H1 (cell line): Measurements from ENCODE around the gene TCERG1L. TPM values are rescaled to one million over a fixed set of nuclear protein-coding genes. Genes with fewer than 3 reads are reported as not detected.

Experiments used
- CTCF ChIA-PET: fragments of 300-600 bp; sonication (Branson Sonifier 250); formaldehyde crosslinking; loops from one replicate; lab custom pipeline; 2021; ENCODE audit not compliant: partially characterized antibody; lab: Charles Lee
- POLR2A ChIA-PET: fragments of 300-600 bp; sonication (Branson Sonifier 250); formaldehyde crosslinking; loops from one replicate; lab custom pipeline; 2021; ENCODE audit warnings: inconsistent platforms; ENCODE audit not compliant: partially characterized antibody; lab: Charles Lee
- DNase-seq, 2 experiments: peaks; one replicate each; pipeline versions ENCODE4 v3.0.0 to v3.0.0-alpha.2; 2010 to 2022; ENCODE audit warnings: low spot score in 2 of 2, low read depth in 1 of 2, mixed read lengths in 1 of 2
- FAIRE-seq: peaks from 2 replicates; lab custom pipeline; 2011; peaks lifted over from hg19 to GRCh38; lab: Jason Lieb, UNC
- H2AFZ ChIP-seq: 2 replicates; pipeline ENCODE4 v1.8.1; 2012; ENCODE audit warnings: low read length, inconsistent platforms
- H2AK5ac ChIP-seq: 2 replicates; pipeline ENCODE4 v1.6.1; 2013; ENCODE audit warnings: low read depth, low read length
- H2BK120ac ChIP-seq: replicated peaks from 2 replicates; pipeline ENCODE3; 2013; ENCODE audit warnings: low read depth, low read length, inconsistent platforms
- H2BK12ac ChIP-seq: 2 replicates; pipeline ENCODE4 v1.6.1; 2013; ENCODE audit warnings: low read depth, low read length
- H2BK15ac ChIP-seq: 2 replicates; pipeline ENCODE4 v1.6.1; 2013; ENCODE audit warnings: low read length
- H2BK20ac ChIP-seq: 2 replicates; pipeline ENCODE4 v1.6.1; 2013; ENCODE audit warnings: low read length
- H2BK5ac ChIP-seq: 2 replicates; pipeline ENCODE4 v1.6.1; 2013; ENCODE audit warnings: low read depth, low read length
- H3K14ac ChIP-seq: 2 replicates; pipeline ENCODE4 v1.6.1; 2013; ENCODE audit warnings: inconsistent platforms; ENCODE audit not compliant: insufficient read length
- H3K18ac ChIP-seq: 2 replicates; pipeline ENCODE4 v1.6.1; 2013; ENCODE audit warnings: low read length; ENCODE audit errors: extremely low read depth
- H3K23ac ChIP-seq: 2 replicates; pipeline ENCODE4 v1.6.1; 2013; ENCODE audit warnings: inconsistent platforms; ENCODE audit not compliant: insufficient read length
- H3K23me2 ChIP-seq: 2 replicates; pipeline ENCODE4 v1.6.1; 2013; ENCODE audit warnings: low read depth, low read length
- H3K27ac ChIP-seq: 2 replicates; pipeline ENCODE4 v1.6.1; 2011; ENCODE audit warnings: low read depth, low read length, inconsistent platforms
- H3K27me3 ChIP-seq, 4 experiments: replicated peaks in 1 of 4; 1 replicate in 1 of 4; 2 replicates in 3 of 4; pipeline versions ENCODE4 v1.6.1 to v1.8.1; 2011 to 2013; ENCODE audit warnings: low read length in 3 of 4, mild to moderate bottlenecking in 3 of 4, inconsistent platforms in 2 of 4, mixed read lengths in 2 of 4, moderate library complexity in 1 of 4; ENCODE audit not compliant: control insufficient read depth in 3 of 4, insufficient read depth in 3 of 4; ENCODE audit errors: extremely low read depth in 1 of 4
- H3K36me3 ChIP-seq, 4 experiments: 2 replicates each; pipeline versions ENCODE4 v1.6.1 to v1.8.1; 2011 to 2013; ENCODE audit warnings: mild to moderate bottlenecking in 4 of 4, low read length in 3 of 4, moderate library complexity in 2 of 4, control low read depth in 1 of 4, inconsistent platforms in 1 of 4; ENCODE audit not compliant: insufficient read depth in 4 of 4, control insufficient read depth in 2 of 4
- H3K4ac ChIP-seq: replicated peaks from 2 replicates; pipeline ENCODE3; 2013; ENCODE audit warnings: low read length, low read depth, mixed read lengths, inconsistent platforms; ENCODE audit not compliant: insufficient read length
- H3K4me1 ChIP-seq, 4 experiments: replicated peaks in 1 of 4; 1 replicate in 1 of 4; 2 replicates in 3 of 4; pipeline versions ENCODE4 v1.6.1 to v1.8.1; 2011 to 2013; ENCODE audit warnings: low read length in 3 of 4, inconsistent platforms in 2 of 4, mixed read lengths in 1 of 4; ENCODE audit not compliant: insufficient read depth in 4 of 4, control insufficient read depth in 3 of 4
- H3K4me2 ChIP-seq, 2 experiments: 2 replicates each; pipeline versions ENCODE4 v1.6.1 to v1.8.1; 2011 to 2013; ENCODE audit warnings: low read depth in 2 of 2, low read length in 2 of 2, control low read depth in 1 of 2, inconsistent platforms in 1 of 2, mild to moderate bottlenecking in 1 of 2; ENCODE audit not compliant: insufficient read depth in 1 of 2
- H3K4me3 ChIP-seq, 4 experiments: fragments of 200-600, 300-600 bp in 1 of 4; sonication (generic), shearing (Covaris generic), sonication (Bioruptor Twin) in 1 of 4; 2 replicates each; pipeline versions ENCODE4 v1.5.1 to v1.8.1; 2011 to 2016; ENCODE audit warnings: low read length in 4 of 4, low read depth in 3 of 4, control low read depth in 2 of 4, inconsistent platforms in 2 of 4, mild to moderate bottlenecking in 2 of 4, mixed read lengths in 1 of 4, moderate library complexity in 1 of 4; ENCODE audit not compliant: insufficient read depth in 2 of 4; ENCODE audit errors: extremely low read depth in 1 of 4
- H3K56ac ChIP-seq: replicated peaks from 2 replicates; pipeline ENCODE3; 2013; ENCODE audit warnings: low read depth, mild to moderate bottlenecking, mixed read lengths, low read length, inconsistent platforms; ENCODE audit not compliant: insufficient read length
- H3K79me1 ChIP-seq: 2 replicates; pipeline ENCODE4 v1.6.1; 2013; ENCODE audit warnings: low read depth, low read length, control low read depth
- H3K79me2 ChIP-seq, 2 experiments: 2 replicates each; pipeline versions ENCODE4 v1.6.1 to v1.8.1; 2012 to 2013; ENCODE audit warnings: low read length in 2 of 2, mild to moderate bottlenecking in 2 of 2, inconsistent platforms in 1 of 2; ENCODE audit not compliant: insufficient read depth in 2 of 2, control insufficient read depth in 1 of 2
- H3K9ac ChIP-seq, 4 experiments: replicated peaks in 1 of 4; 1 replicate in 1 of 4; 2 replicates in 3 of 4; pipeline versions ENCODE4 v1.6.1 to v1.8.1; 2011 to 2013; ENCODE audit warnings: low read depth in 3 of 4, low read length in 3 of 4, control low read depth in 2 of 4, mild to moderate bottlenecking in 2 of 4, moderate library complexity in 2 of 4, inconsistent platforms in 1 of 4; ENCODE audit errors: extremely low read depth in 1 of 4
- H3K9me3 ChIP-seq, 2 experiments: 2 replicates each; pipeline versions ENCODE4 v1.6.1 to v1.8.1; 2012 to 2013; ENCODE audit warnings: mild to moderate bottlenecking in 2 of 2, moderate library complexity in 2 of 2, control low read depth in 1 of 2, inconsistent platforms in 1 of 2, low read depth in 1 of 2, low read length in 1 of 2, mixed read lengths in 1 of 2; ENCODE audit not compliant: insufficient read depth in 2 of 2
- H4K20me1 ChIP-seq, 2 experiments: replicated peaks in 1 of 2; 2 replicates each; pipeline versions ENCODE3 to v1.8.1; 2011 to 2013; ENCODE audit warnings: inconsistent platforms in 2 of 2, low read length in 2 of 2, mild to moderate bottlenecking in 1 of 2; ENCODE audit not compliant: insufficient read depth in 2 of 2, control insufficient read depth in 1 of 2
- H4K5ac ChIP-seq: 2 replicates; pipeline ENCODE4 v1.6.1; 2013; ENCODE audit warnings: low read length, low read depth, mixed read lengths, inconsistent platforms; ENCODE audit not compliant: insufficient read length
- H4K8ac ChIP-seq: 2 replicates; pipeline ENCODE4 v1.8.0; 2013; ENCODE audit warnings: mild to moderate bottlenecking, moderate library complexity, low read length, inconsistent platforms; ENCODE audit not compliant: insufficient read depth; ENCODE audit errors: extremely low read depth
- H4K91ac ChIP-seq: replicated peaks from 2 replicates; pipeline ENCODE3; 2013; ENCODE audit warnings: low read length, mixed read lengths, inconsistent platforms; ENCODE audit not compliant: insufficient read length
- ASH2L ChIP-seq: fragments of 200-600, 300-600 bp; sonication (generic); IDR thresholded peaks from one replicate; pipeline ENCODE4 v1.7.1; 2017; ENCODE audit warnings: low read length
- BRCA1 ChIP-seq: IDR thresholded peaks from 2 replicates; pipeline ENCODE4 v1.6.1; 2012; ENCODE audit warnings: low read depth, low read length, improper control_type of control experiment
- CHD1 ChIP-seq: IDR thresholded peaks from 2 replicates; pipeline ENCODE4 v1.6.1; 2012; ENCODE audit warnings: low read depth, low read length, improper control_type of control experiment
- EGR1 ChIP-seq: IDR thresholded peaks from 2 replicates; pipeline ENCODE4 v1.6.1; 2011; ENCODE audit warnings: low read depth, low read length, borderline replicate concordance
- GTF2F1 ChIP-seq: IDR thresholded peaks from 2 replicates; pipeline ENCODE4 v1.6.1; 2012; ENCODE audit warnings: low read depth, low read length, improper control_type of control experiment, borderline replicate concordance
- HDAC2 ChIP-seq, 2 experiments: fragments of 300-600 bp in 1 of 2; sonication (generic) in 1 of 2; IDR thresholded peaks; 2 replicates each; pipeline ENCODE4 v1.6.1; 2011 to 2012; ENCODE audit warnings: low read depth in 2 of 2, low read length in 2 of 2, mild to moderate bottlenecking in 2 of 2, moderate library complexity in 2 of 2, borderline replicate concordance in 1 of 2, inconsistent platforms in 1 of 2
- HDAC6 ChIP-seq: IDR thresholded peaks from one replicate; pipeline ENCODE4 v1.7.1; 2012; ENCODE audit warnings: low read depth, mild to moderate bottlenecking, inconsistent platforms, low read length, moderate library complexity
- KDM4A ChIP-seq: IDR thresholded peaks from one replicate; pipeline ENCODE4 v1.7.1; 2012; ENCODE audit warnings: low read depth, mild to moderate bottlenecking, moderate library complexity, low read length, inconsistent platforms; ENCODE audit not compliant: severe bottlenecking
- MAFK ChIP-seq: IDR thresholded peaks from 2 replicates; pipeline ENCODE4 v1.6.1; 2012; ENCODE audit warnings: low read depth, mild to moderate bottlenecking, improper control_type of control experiment, low read length
- POLR2A ChIP-seq, 2 experiments: IDR thresholded peaks; 1 replicate in 1 of 2; 2 replicates in 1 of 2; pipeline ENCODE4 v1.6.1; 2011; ENCODE audit warnings: low read depth in 2 of 2, low read length in 2 of 2, mild to moderate bottlenecking in 2 of 2; ENCODE audit errors: control extremely low read depth in 1 of 2
- POLR2AphosphoS5 ChIP-seq: IDR thresholded peaks from 2 replicates; pipeline ENCODE4 v1.6.1; 2011; ENCODE audit warnings: low read depth, low read length
- RBBP5 ChIP-seq: IDR thresholded peaks from 2 replicates; pipeline ENCODE4 v1.7.1; 2012; ENCODE audit warnings: low read depth, mild to moderate bottlenecking, inconsistent platforms, low read length, moderate library complexity, borderline replicate concordance
- RNF2 ChIP-seq: fragments of 200-900, 300-1000 bp; sonication (generic); IDR thresholded peaks from 2 replicates; pipeline ENCODE4 v1.7.1; 2016; ENCODE audit warnings: borderline replicate concordance, low read depth, mild to moderate bottlenecking, antibody characterized with exemption, low read length; ENCODE audit not compliant: poor library complexity, severe bottlenecking; ENCODE audit errors: missing control alignments
- TAF1 ChIP-seq: IDR thresholded peaks from 2 replicates; pipeline ENCODE4 v1.6.1; 2011; ENCODE audit warnings: mild to moderate bottlenecking, low read depth, low read length
- YY1 ChIP-seq: IDR thresholded peaks from 2 replicates; pipeline ENCODE4 v1.6.1; 2011; ENCODE audit warnings: low read depth, mild to moderate bottlenecking, low read length
- WGBS, 2 experiments: shearing (Covaris generic) in 1 of 2; methylation state at CpG; one replicate each; pipeline versions ENCODE4 v1.1.6 to v1.1.7; 2013 to 2015; ENCODE audit warnings: low lambda C conversion rate in 2 of 2, mixed read lengths in 2 of 2, inconsistent platforms in 1 of 2, low coverage in 1 of 2, missing lambda C conversion rate in 1 of 2; ENCODE audit not compliant: insufficient replicate concordance in 2 of 2, insufficient coverage in 1 of 2, insufficient read length in 1 of 2; ENCODE audit errors: extremely low coverage in 1 of 2, missing lambda C conversion rate in 1 of 2; 5-methylcytosine and 5-hydroxymethylcytosine counted together
- polyA plus RNA-seq, 7 experiments: library from polyadenylated mRNA; depleted of rRNA in 3 of 7; stranded (reverse) in 5 of 7; unstranded in 2 of 7; fragments of >200 nt in 5 of 7; fragments of 200-250 nt in 2 of 7; gene quantifications; 1 replicate in 5 of 7; 2 replicates in 1 of 7; 4 replicates in 1 of 7; pipeline versions ENCODE4 v1.2.1 to v1.2.3, GENCODE V29; 2011 to 2013; ENCODE audit warnings: missing spikeins in 2 of 7, mixed read lengths in 2 of 7
- total RNA-seq: library from RNA; stranded (reverse); fragmentation: NEBNext Ultra II Directional; extraction: Animal tissue kit (Norgen Biotek cat#: 25700); gene quantifications from 2 replicates; pipeline ENCODE4 v1.2.1, GENCODE V29; 2021

TCERG1L gene
- total and polyA plus RNA-seq, 2 of the 8 experiments (the other 6 are each of a cell fraction or from before 2014, with no cell fraction given) = 3.9 to 6.9 TPM

DNA sequence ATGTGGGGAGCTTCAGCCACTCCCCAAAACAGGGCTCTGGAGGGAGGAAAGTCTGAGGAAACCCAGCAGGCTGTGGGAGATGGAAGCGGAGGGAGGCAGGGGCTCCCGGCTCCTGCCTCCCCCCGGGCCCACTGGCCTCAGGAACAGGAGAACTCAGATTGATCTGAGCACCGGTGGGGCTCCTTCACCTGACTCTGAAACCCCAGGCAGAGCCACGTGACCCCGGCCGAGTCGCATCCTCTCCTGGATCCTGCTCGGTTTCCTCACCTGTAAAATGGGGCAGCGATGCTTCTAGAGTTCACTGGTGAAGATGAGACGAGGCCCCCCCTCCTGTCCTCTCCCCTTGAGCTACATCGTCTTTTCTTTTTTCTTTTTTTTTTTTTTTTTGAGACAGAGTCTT, 33.6 kb downstream of the TCERG1L start:
- Histone ChIP-seq H4K5ac (no peak overlapping the region), H2BK12ac (no peak overlapping the region), H3K4me3 (no peak overlapping the region), H3K36me3 (no peaks in the 10 kb centered on the region), H3K9ac (no peak overlapping the region), H3K27me3 (no peaks in the 10 kb centered on the region), H2BK15ac (no peak overlapping the region), H3K4me1 (no peaks in the 10 kb centered on the region; a peak in 2 of 7 replicates), H3K23me2 (no peaks in the 10 kb centered on the region), H2AK5ac (no peak overlapping the region), H4K8ac (no peak overlapping the region), H3K23ac (no peak overlapping the region), H3K9me3 (no peaks in the 10 kb centered on the region), H3K18ac (no peak overlapping the region), H3K79me2 (no peaks in the 10 kb centered on the region), H3K56ac (no peak overlapping the region), H2BK120ac (no peak overlapping the region), H3K27ac (no peak overlapping the region), H3K79me1 (no peaks in the 10 kb centered on the region), H3K4ac (no peak overlapping the region), H2BK5ac (no peak overlapping the region), H3K4me2 (no peak overlapping the region), H2BK20ac (no peak overlapping the region), H4K20me1 (no peaks in the 10 kb centered on the region), H2AFZ (no peak overlapping the region), H3K14ac (no peak overlapping the region), H4K91ac (no peak overlapping the region)
- DNase-seq (no peak), FAIRE-seq (no peak)
- CTCF ChIA-PET = interaction anchor here (0.7 to 1.1 kb wide), 3 partner anchors 176 to 278 kb away, joined by 3 to 4 read pairs (median 3); no protein-coding TSS in a partner anchor
- WGBS, 2 experiments = 98% methylated on average over 8 of the region's 12 CpGs; no CpG with 5 or more reads in 1 of the 2 experiments
- POLR2A ChIA-PET = no interaction called here
- TF ChIP-seq BRCA1 = no peak
- TF ChIP-seq KDM4A = no peak
- no peak for TF ChIP-seq RBBP5
- no peak for TF ChIP-seq TAF1
- no peak for TF ChIP-seq YY1
- no peak for TF ChIP-seq MAFK
- TF ChIP-seq POLR2AphosphoS5 = no peak
- no peak for TF ChIP-seq RNF2
- no peak for TF ChIP-seq EGR1
- TF ChIP-seq HDAC2 (IDR thresholded peaks at IDR 0.05; ENCODE audit: borderline replicate concordance in 1 of 2, low read depth in 2 of 2, low read length in 2 of 2) = no peak
- no peak for TF ChIP-seq ASH2L
- no peak for TF ChIP-seq HDAC6
- TF ChIP-seq CHD1 = no peak
- TF ChIP-seq GTF2F1 = no peak
- no peak for TF ChIP-seq POLR2A (IDR thresholded peaks at IDR 0.05; ENCODE audit: control extremely low read depth in 1 of 2, low read depth in 2 of 2, low read length in 2 of 2)
